ENCODE results near the gene TNFRSF18.

TNFRSF18 gene

DNA sequence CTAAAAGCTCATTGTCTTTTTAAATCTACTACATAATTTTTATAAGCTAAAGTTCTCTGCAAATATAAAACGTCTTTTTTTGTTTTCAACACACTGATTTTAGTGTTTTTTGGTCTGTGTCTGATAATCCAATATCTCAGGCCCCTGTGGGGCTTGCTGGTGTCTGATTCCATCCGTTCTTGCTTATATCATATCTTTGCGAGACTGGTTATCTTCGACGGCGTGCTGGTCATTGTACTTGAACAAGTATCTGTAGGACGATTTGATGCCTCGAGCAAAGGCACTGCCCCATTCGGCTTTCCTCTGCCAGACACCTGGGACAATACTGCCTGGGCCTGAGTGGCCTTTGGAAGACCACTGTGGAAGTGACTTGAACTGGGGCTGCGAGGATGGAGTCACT lies 51.1 kb downstream of the TNFRSF18 start:
- no peaks in the 10 kb centered on the region for H3F3A ChIP-seq (ENCODE audit: insufficient read depth, low read length)
- H3K27me3 ChIP-seq (replicated peaks; ENCODE audit: insufficient read depth, low read length) = peaks cover 76% of the 10 kb centered on the region
- H3K4me1 ChIP-seq (ENCODE audit: low read length) = no peaks in the 10 kb centered on the region
- H3K9ac ChIP-seq (ENCODE audit: low read length) = no peak overlapping the region
- no peak for TF ChIP-seq EZH2 (optimal IDR thresholded peaks at IDR 0.05; ENCODE audit: low read depth, low read length)
- TF ChIP-seq, protein P1, sequence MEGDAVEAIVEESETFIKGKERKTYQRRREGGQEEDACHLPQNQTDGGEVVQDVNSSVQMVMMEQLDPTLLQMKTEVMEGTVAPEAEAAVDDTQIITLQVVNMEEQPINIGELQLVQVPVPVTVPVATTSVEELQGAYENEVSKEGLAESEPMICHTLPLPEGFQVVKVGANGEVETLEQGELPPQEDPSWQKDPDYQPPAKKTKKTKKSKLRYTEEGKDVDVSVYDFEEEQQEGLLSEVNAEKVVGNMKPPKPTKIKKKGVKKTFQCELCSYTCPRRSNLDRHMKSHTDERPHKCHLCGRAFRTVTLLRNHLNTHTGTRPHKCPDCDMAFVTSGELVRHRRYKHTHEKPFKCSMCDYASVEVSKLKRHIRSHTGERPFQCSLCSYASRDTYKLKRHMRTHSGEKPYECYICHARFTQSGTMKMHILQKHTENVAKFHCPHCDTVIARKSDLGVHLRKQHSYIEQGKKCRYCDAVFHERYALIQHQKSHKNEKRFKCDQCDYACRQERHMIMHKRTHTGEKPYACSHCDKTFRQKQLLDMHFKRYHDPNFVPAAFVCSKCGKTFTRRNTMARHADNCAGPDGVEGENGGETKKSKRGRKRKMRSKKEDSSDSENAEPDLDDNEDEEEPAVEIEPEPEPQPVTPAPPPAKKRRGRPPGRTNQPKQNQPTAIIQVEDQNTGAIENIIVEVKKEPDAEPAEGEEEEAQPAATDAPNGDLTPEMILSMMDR (IDR thresholded peaks at IDR 0.05; ENCODE audit: low read length) = no peak
- no peaks in the 10 kb centered on the region for H4K20me1 ChIP-seq (ENCODE audit: insufficient read depth, low read length)
- no peaks in the 10 kb centered on the region for H3K9me2 ChIP-seq (replicated peaks; ENCODE audit: insufficient read depth, low read length)
- H3K9me3 ChIP-seq (replicated peaks; ENCODE audit: insufficient read depth, low read length) = no peaks in the 10 kb centered on the region
- no peaks in the 10 kb centered on the region for H3K36me3 ChIP-seq (replicated peaks; ENCODE audit: insufficient read depth, low read length)
- no peak overlapping the region for H3K4me2 ChIP-seq (ENCODE audit: low read depth, low read length)
- H2AFZ ChIP-seq (ENCODE audit: low read length) = no peak overlapping the region
- no peak overlapping the region for H3K27ac ChIP-seq (ENCODE audit: low read length)
- no peaks in the 10 kb centered on the region for H3K79me2 ChIP-seq (ENCODE audit: low read length)
- no peak for DNase-seq
- no peak overlapping the region for H3K4me3 ChIP-seq (ENCODE audit: low read length)

DNA sequence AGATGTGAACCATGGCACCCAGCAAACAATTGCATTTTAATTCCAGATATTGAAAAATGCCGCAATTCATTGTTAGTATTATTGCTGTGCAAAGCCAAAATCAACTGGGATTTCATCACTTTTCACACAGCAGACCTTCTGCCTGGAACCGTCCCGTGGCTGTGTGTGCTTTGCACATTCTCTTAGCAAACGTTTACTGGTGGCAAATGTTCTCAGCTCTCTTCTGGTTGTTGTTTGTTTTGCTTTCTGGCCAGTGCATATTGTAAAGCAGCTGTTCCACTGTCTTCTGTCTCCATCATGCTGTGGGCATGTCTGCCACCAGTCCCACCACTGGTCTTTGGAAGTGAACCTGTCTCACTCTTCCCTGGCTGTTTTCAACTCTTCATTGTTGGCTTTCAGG lies 52.5 kb downstream of the TNFRSF18 start:
- no peaks in the 10 kb centered on the region for H3K79me2 ChIP-seq (ENCODE audit: low read length)
- TF ChIP-seq, protein P1 (IDR thresholded peaks at IDR 0.05; ENCODE audit: low read length) = no peak
- TF ChIP-seq EZH2phosphoT487 (IDR thresholded peaks at IDR 0.05; ENCODE audit: low read length) (no peak), EZH2 (optimal IDR thresholded peaks at IDR 0.05; ENCODE audit: low read depth, low read length) (no peak)
- no peak for DNase-seq
- no peaks in the 10 kb centered on the region for H3K9me3 ChIP-seq (replicated peaks; ENCODE audit: insufficient read depth, low read length)
- no peaks in the 10 kb centered on the region for H3F3A ChIP-seq (ENCODE audit: insufficient read depth, low read length)
- no peak overlapping the region for H2AFZ ChIP-seq (ENCODE audit: low read length)
- H3K9me2 ChIP-seq (replicated peaks; ENCODE audit: insufficient read depth, low read length) = no peaks in the 10 kb centered on the region
- no peak overlapping the region for H3K4me2 ChIP-seq (ENCODE audit: low read depth, low read length)
- no peak overlapping the region for H3K4me3 ChIP-seq (ENCODE audit: low read length)
- H3K27ac ChIP-seq (ENCODE audit: low read length) = no peak overlapping the region
- H3K4me1 ChIP-seq (ENCODE audit: low read length) = 0 out of 2 replicates have a peak, but pooled peaks cover 2% of the 10 kb centered on the region
- H4K20me1 ChIP-seq (ENCODE audit: insufficient read depth, low read length) = no peaks in the 10 kb centered on the region
- peaks cover 72% of the 10 kb centered on the region for H3K27me3 ChIP-seq (replicated peaks; ENCODE audit: insufficient read depth, low read length)
- H3K36me3 ChIP-seq (replicated peaks; ENCODE audit: insufficient read depth, low read length) = no peaks in the 10 kb centered on the region
- H3K9ac ChIP-seq (ENCODE audit: low read length) = no peak overlapping the region
